ENCODE measurements around the gene PERM1.
A peak's percentile ranks its signal among the peaks of the same experiment; 100 is the strongest.
"Not testable (repeated sequence)": the region's sequence is repeated elsewhere in the genome, so short reads cannot be mapped to it uniquely, and the experiment has no call there.

Gene PERM1

GRCh38 chr1:981955-982558 lies at the start of gene PERM1:
PERM1 (minus strand) TSS chr1:982093; CDS start chr1:981029, 1,064 bp downstream.
- DNase-seq (ENCODE audit: low read depth), result no peak

GRCh38 chr1:1030867-1031658 lies 49.2 kb upstream of the PERM1 start:
- not testable (repeated sequence) for DNase-seq (ENCODE audit: low read depth)

- no peak for DNase-seq (ENCODE audit: low read depth)
Observed at GRCh38 chr1:1027791-1028190, 45.9 kb upstream of the PERM1 start.

- no peak for DNase-seq (ENCODE audit: low read depth)
Observed at GRCh38 chr1:1026599-1027413, 44.9 kb upstream of the PERM1 start.

- no peak for DNase-seq (ENCODE audit: low read depth)
Observed at GRCh38 chr1:1025730-1026129, 43.8 kb upstream of the PERM1 start.

GRCh38 chr1:1024771-1025699 lies 43.1 kb upstream of the PERM1 start:
- DNase-seq (ENCODE audit: low read depth), result no peak

- no peak for DNase-seq (ENCODE audit: low read depth)
Observed at GRCh38 chr1:1024149-1024770, 42.4 kb upstream of the PERM1 start.

- DNase-seq (ENCODE audit: low read depth), result no peak
Observed at GRCh38 chr1:1023700-1024099, 41.8 kb upstream of the PERM1 start.

- DNase-seq (ENCODE audit: low read depth), result no peak
Observed at GRCh38 chr1:1022302-1023009, 40.6 kb upstream of the PERM1 start.

- no peak for DNase-seq (ENCODE audit: low read depth)
Observed at GRCh38 chr1:1021920-1022259, 40.0 kb upstream of the PERM1 start.

- no peak for DNase-seq (ENCODE audit: low read depth)
Observed at GRCh38 chr1:1021010-1021919, 39.4 kb upstream of the PERM1 start.

GRCh38 chr1:1020415-1021009 lies 38.6 kb upstream of the PERM1 start:
- no peak for DNase-seq (ENCODE audit: low read depth)

GRCh38 chr1:1020000-1020404 lies 38.1 kb upstream of the PERM1 start, which contains the start of gene AGRN:
AGRN (plus strand) TSS chr1:1020120; CDS start chr1:1020173, 53 bp downstream.
- no peak for DNase-seq (ENCODE audit: low read depth)

GRCh38 chr1:1019122-1019999 lies 37.5 kb upstream of the PERM1 start:
- DNase-seq (ENCODE audit: low read depth), result peak; percentile 58

- DNase-seq (ENCODE audit: low read depth), result not testable (repeated sequence)
Observed at GRCh38 chr1:1018321-1018685, 36.4 kb upstream of the PERM1 start.

- not testable (repeated sequence) for DNase-seq (ENCODE audit: low read depth)
Observed at GRCh38 chr1:1017397-1018320, 35.8 kb upstream of the PERM1 start.

All from stimulated activated CD8-positive, alpha-beta memory T cell treated with anti-CD3 and anti-CD28 coated beads, Interleukin-15, amount 100 ng/mL, for 24 hours (primary cell).